ENCODE data around the gene CAMK4.

- TF ChIP-seq CTCF (IDR thresholded peaks at IDR 0.05; ENCODE audit: low read depth, low read length, missing input control) (no peak), GABPA (IDR thresholded peaks at IDR 0.05 in 1 of 2, conservative IDR thresholded peaks at IDR 0.05 in 1 of 2) (no peak), SP1 (IDR thresholded peaks at IDR 0.05) (no peak), RAD21 (IDR thresholded peaks at IDR 0.05) (no peak), HNF4G (IDR thresholded peaks at IDR 0.05) (no peak), MAX (IDR thresholded peaks at IDR 0.05) (no peak)
Observed at GRCh38 chr5:111255169-111255568, 31.0 kb downstream of the CAMK4 start.
